Measurements from ENCODE around the gene FOXJ3. TPM values are rescaled to one million over a fixed set of nuclear protein-coding genes. Genes with fewer than 3 reads are reported as not detected.
A peak's percentile ranks its signal among the peaks of the same experiment; 100 is the strongest.

The FOXJ3 gene
- total RNA-seq, 1 experiment from 2014 or later: 79.1 TPM

DNA sequence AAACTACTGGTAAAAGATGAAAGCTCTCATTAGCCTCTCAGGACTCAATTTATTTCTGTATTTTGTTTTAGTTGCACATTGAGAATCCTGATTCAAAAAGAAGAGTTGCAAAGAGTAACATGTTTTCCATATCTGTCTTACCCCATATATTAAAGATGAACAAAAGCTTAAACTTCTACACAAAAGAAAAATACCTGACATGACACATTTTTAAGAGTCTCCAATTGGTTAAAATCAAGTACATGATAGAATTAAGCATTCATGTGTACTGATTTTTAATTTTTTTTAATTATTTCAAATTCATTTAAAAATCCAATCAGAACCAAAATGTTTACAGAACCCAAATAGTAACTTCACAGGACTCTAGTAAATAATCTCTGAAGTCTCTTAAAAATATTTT lies 72.0 kb downstream of the FOXJ3 start:
- no peak overlapping the region for H3K4me3 ChIP-seq
- DNase-seq: no peak
- no peaks in the 10 kb centered on the region for H3K9me3 ChIP-seq (replicated peaks)
- peaks cover 26% of the 10 kb centered on the region for H3K36me3 ChIP-seq
- H3K27ac ChIP-seq: no peak overlapping the region
- H3K27me3 ChIP-seq: no peaks in the 10 kb centered on the region
- peaks cover 47% of the 10 kb centered on the region for H3K4me1 ChIP-seq

DNA sequence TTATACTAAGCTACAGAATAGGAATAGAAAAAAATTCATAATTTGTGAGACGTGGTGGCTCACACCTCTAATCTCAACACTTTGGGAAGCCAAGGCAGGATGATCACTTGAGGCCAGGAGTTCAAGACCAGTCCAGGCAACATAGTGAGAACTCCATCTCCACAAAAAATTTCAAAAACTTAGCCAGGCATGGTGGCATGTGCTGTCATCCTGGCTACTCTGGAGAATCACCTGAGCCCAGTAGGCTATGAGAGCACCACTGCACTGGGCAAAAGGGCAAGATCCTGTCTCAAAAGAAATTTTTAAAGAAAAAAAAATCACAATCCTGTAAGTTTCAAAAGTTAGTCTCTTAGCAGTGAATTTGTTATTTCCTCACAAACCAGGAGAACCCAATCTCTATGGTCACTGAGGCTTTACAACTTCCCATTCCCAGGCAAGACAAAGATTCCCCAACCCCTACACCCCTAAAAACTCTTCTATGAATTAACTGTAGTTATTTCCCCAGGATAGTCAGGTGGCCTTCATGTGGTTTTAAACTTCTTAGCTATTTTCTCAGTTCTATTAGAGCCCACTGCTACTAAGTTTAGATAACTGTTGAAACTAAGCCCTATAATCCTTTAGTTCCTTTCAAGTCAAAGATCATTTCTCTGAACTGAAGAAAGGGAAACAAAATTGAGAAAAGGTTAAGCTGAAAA lies 74.5 kb downstream of the FOXJ3 start:
- no peak overlapping the region for H3K27ac ChIP-seq
- H3K27me3 ChIP-seq: no peaks in the 10 kb centered on the region
- H3K36me3 ChIP-seq: peaks cover 36% of the 10 kb centered on the region
- H3K4me3 ChIP-seq: no peak overlapping the region
- DNase-seq: no peak
- no peaks in the 10 kb centered on the region for H3K9me3 ChIP-seq (replicated peaks)
- H3K4me1 ChIP-seq: peaks cover 34% of the 10 kb centered on the region

DNA sequence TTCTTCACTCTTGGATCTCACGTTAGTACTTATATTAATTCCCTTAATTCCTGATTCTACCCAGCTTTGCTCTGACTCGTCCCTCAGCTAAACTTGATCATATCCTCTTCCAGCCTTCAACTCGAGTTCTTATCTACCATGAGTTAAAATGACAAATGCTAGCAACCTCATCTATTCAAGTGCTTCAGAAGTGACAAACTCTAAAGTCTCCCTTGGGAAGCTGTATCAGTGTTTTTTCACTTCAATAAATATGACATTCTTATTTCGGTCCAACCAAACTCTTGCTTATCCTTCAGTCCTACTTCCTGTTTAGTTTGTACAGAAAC lies 75.3 kb downstream of the FOXJ3 start:
- Histone ChIP-seq H3K27ac (peak overlapping the region; percentile 14), H3K9me3 (replicated peaks) (no peaks in the 10 kb centered on the region), H3K36me3 (peaks cover 34% of the 10 kb centered on the region), H3K4me3 (no peak overlapping the region), H3K4me1 (peaks cover 34% of the 10 kb centered on the region), H3K27me3 (no peaks in the 10 kb centered on the region)
- DNase-seq: peak in 1 of 2 experiments; percentile 24

DNA sequence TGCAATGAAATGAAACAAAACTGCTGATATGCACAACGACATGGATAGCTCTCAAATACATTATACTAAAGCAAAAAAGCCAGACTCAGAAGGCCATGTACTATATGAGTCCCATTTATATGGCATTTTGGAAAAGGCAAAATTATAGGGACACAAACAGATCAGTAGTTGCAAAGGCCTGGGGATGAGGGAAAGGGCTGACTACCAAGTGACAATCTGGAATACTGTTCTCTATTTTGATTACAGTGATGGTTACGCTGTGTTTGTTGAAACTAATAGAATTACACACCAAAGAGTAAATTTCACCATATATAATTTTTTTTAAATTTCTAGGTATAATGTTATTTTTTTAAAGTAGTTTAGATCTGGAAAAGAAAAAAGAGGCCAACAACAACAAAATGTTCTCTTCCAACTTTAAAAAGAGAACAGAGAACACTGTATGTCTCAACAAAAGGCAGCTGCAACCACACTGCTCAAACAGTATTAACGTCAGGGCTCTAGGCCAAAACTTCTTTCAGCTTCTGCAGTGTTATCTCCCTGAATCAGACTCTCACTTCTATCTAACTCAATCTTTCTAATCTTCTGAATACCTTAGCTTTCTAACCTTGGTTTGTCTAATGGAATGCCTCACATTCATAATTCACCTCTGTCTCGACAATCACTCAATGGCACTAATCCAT lies 75.8 kb downstream of the FOXJ3 start:
- DNase-seq: peak; percentile 56 to 85

DNA sequence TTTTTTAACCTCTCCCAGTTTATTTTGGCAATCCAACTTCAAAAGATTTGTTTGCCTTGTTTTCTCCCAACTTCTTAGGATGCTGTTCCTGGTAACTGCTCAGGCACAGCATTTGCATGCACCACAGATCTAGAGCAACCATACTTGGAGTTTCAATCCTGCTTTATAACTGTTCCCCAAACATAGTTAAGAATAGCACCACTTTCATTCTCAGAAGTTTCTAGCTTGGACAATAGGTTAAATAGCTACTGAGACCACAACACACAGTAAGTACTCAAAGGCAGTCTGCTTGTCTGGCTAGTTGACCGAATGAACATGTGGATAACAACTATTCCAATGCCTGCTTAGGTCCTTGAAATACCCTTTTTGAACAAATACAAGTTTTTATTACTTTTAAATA lies 76.8 kb downstream of the FOXJ3 start:
- Histone ChIP-seq H3K4me3 (no peak overlapping the region), H3K4me1 (peaks cover 34% of the 10 kb centered on the region), H3K9me3 (replicated peaks) (no peaks in the 10 kb centered on the region), H3K27ac (no peak overlapping the region; the same call in 1 of the 2 replicates), H3K36me3 (peaks cover 27% of the 10 kb centered on the region), H3K27me3 (no peaks in the 10 kb centered on the region)
- no peak for DNase-seq

More for the DNA sequence above, 75.8 kb downstream of the FOXJ3 start:
- no peaks in the 10 kb centered on the region for H3K27me3 ChIP-seq
- peaks cover 34% of the 10 kb centered on the region for H3K4me1 ChIP-seq
- peak overlapping the region; percentile 14 for H3K27ac ChIP-seq
- no peak overlapping the region for H3K4me3 ChIP-seq
- H3K9me3 ChIP-seq (replicated peaks): no peaks in the 10 kb centered on the region
- peaks cover 29% of the 10 kb centered on the region for H3K36me3 ChIP-seq

DNA sequence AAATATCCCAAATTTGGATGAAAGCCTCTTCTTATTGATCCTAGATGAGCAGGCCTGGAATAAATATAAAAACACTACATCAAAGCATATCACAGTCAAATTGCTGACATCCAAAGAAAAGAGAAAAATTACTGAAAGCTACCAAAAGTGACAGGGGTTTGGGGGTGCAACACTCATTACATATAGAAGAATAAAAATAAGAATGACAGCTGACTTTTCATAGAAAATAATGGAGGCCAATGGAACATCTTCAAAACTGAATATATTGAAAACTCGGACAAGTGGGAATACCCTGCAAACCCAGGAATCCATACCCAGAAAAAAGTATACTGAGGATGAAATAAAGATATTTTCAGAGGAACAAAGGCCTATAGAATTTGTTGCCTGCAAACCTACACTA lies 84.0 kb downstream of the FOXJ3 start:
- no peaks in the 10 kb centered on the region for H3K27me3 ChIP-seq
- H3K27ac ChIP-seq: no peak overlapping the region
- H3K36me3 ChIP-seq: peaks cover 23% of the 10 kb centered on the region
- peaks cover 5% of the 10 kb centered on the region for H3K9me3 ChIP-seq (replicated peaks)
- DNase-seq: no peak
- no peak overlapping the region for H3K4me3 ChIP-seq
- no peaks in the 10 kb centered on the region for H3K4me1 ChIP-seq

DNA sequence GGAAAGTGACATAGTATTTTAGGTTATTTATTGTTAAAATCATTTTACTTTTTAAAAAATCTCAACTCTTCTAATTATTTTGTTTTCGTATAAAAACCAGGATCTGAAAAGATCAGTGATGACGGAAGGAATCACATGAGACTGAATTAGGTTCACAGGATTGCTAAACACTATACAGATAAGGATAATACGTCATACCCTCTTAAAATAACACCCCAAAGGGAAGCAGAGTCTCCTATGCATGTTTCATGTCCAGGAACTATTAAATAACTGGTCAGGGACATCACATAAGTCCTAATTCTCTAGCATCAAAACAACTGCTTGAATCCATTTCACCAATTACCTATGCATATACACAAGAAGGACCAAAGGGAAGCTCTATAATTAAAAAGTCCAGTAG lies 84.9 kb downstream of the FOXJ3 start:
- DNase-seq: no peak
- Histone ChIP-seq H3K27ac (no peak overlapping the region), H3K36me3 (peaks cover 16% of the 10 kb centered on the region), H3K27me3 (no peaks in the 10 kb centered on the region), H3K4me3 (no peak overlapping the region), H3K9me3 (replicated peaks) (peaks cover 5% of the 10 kb centered on the region), H3K4me1 (no peaks in the 10 kb centered on the region)

DNA sequence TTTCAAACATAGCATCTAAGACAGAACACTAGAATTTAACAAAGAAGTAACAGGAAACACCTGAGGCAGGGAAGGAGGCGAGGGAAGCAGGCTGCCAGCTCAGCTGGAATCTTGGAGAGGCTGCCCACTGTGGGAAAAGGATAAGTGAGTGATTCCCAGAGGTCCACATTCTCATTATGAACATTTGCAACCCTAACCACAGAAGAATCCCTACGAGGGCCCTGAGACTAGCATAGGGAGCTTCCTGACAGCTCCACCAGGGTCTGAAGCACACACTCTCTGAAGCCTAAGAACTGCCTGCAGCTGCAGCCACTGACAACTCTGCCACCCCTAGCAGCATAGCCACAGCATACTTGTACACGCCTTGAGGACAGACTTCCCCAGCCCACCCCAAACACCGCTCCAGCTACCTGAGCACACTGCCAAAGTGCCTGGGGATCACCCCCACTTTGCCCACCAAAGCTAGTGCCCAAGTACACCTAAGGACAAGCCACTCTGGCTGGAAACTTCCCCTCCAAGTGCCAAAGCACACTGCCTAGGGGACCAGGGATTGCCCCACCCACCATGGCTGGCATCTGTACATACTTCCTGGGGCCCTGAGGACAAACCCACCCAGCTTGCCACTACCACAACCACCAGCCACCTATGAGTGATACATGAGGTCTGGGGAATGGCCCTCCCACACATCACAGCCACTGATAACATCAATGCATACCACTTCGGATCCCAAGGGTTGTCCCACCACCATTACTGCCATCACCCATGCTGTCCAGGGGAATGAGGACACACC lies 93.9 kb downstream of the FOXJ3 start:
- Histone ChIP-seq H3K27me3 (no peaks in the 10 kb centered on the region), H3K4me3 (no peak overlapping the region), H3K27ac (no peak overlapping the region), H3K4me1 (no peaks in the 10 kb centered on the region), H3K9me3 (replicated peaks) (peaks cover under 1% of the 10 kb centered on the region; the same call in 1 of the 2 replicates), H3K36me3 (peaks cover 23% of the 10 kb centered on the region)
- no peak for DNase-seq

DNA sequence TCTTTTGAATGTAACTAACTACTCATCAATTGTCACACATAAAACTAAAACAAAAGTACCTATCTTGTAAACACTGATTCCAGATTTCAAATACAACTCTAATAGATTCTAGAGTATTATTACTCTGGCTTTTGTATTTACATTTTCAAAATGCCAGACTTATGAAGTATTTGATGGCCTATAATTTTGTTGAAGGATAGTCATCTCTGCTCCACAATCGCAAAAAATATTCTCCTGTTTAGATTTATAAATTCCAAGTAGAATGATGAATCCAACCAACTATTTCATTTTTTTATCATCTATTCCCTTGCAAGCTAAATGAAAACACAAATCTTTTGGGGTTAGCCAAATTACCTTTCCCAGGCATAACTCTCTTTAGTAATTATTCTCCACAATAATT lies 95.5 kb downstream of the FOXJ3 start:
- H3K4me3 ChIP-seq: no peak overlapping the region
- peaks cover 9% of the 10 kb centered on the region for H3K9me3 ChIP-seq (replicated peaks)
- H3K27ac ChIP-seq: no peak overlapping the region
- no peak for DNase-seq
- peaks cover 29% of the 10 kb centered on the region for H3K36me3 ChIP-seq
- H3K4me1 ChIP-seq: no peaks in the 10 kb centered on the region
- no peaks in the 10 kb centered on the region for H3K27me3 ChIP-seq

DNA sequence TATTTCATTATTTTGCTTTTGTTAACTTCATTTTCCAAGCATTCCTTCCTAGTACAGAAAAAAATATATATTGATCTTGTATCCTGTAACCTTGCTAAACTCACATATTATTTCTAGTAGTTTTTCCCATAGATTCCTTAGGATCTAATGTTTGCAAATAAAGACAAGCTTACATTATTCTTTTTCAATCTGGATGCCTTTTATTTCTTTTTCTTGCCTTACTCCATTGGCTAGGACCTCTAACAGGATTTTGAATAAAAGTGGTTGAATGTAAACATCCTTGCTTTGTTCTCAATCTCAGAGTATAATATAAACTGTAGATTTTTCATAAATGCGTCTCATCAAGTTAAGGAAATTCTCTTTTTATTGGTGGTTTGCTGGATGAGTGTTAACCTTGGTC lies 96.0 kb downstream of the FOXJ3 start:
- H3K4me3 ChIP-seq: no peak overlapping the region
- H3K27ac ChIP-seq: no peak overlapping the region
- peaks cover 32% of the 10 kb centered on the region for H3K36me3 ChIP-seq
- H3K9me3 ChIP-seq (replicated peaks): peaks cover 9% of the 10 kb centered on the region
- DNase-seq: no peak
- no peaks in the 10 kb centered on the region for H3K27me3 ChIP-seq
- no peaks in the 10 kb centered on the region for H3K4me1 ChIP-seq

DNA sequence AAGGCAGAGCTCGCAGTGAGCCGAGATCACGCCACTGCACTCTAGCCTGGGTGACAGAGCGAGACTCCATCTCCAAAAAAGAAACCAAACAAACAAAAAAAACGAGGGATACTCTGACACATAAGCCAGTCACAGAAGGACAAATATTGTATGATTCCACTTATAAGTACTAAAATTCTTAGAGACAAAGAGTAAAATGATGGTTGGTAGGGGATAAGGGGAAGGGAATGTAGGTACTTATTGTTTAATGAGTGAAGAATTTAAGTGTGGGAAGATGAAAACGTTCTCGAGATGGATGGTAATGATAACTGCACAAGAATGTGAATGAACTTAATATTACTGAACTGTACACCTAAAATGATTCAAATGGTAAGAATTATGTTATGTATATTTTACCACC lies 103.8 kb downstream of the FOXJ3 start:
- no peaks in the 10 kb centered on the region for H3K27me3 ChIP-seq
- no peak overlapping the region for H3K27ac ChIP-seq
- H3K36me3 ChIP-seq: peaks cover 13% of the 10 kb centered on the region
- no peak overlapping the region for H3K4me3 ChIP-seq
- DNase-seq: no peak
- H3K9me3 ChIP-seq (replicated peaks): peaks cover 9% of the 10 kb centered on the region
- peaks cover 9% of the 10 kb centered on the region for H3K4me1 ChIP-seq

DNA sequence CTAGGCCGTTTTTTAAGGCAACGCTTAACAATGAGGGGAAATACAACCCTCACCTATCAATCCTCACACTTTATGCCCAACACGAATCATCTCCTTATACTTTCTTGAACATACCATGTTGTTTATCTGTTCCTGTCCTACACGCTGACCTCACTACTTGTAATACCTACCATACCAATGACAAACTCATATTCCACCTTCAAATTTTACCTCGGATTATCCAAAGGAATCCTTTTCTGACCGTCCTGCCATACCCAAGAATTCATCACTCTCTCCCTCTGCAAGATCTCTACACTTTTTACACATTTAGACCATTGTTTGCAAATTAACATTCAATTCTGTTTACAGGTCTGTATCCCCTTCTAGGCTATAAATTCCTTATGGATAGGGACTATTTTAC lies 106.1 kb downstream of the FOXJ3 start:
- Histone ChIP-seq H3K9me3 (replicated peaks) (no peaks in the 10 kb centered on the region; the same call in 1 of the 2 replicates), H3K27me3 (no peaks in the 10 kb centered on the region), H3K4me3 (no peak overlapping the region), H3K4me1 (peaks cover 20% of the 10 kb centered on the region), H3K36me3 (peaks cover 1% of the 10 kb centered on the region; the same call in 1 of the 2 replicates), H3K27ac (no peak overlapping the region)
- DNase-seq: no peak

DNA sequence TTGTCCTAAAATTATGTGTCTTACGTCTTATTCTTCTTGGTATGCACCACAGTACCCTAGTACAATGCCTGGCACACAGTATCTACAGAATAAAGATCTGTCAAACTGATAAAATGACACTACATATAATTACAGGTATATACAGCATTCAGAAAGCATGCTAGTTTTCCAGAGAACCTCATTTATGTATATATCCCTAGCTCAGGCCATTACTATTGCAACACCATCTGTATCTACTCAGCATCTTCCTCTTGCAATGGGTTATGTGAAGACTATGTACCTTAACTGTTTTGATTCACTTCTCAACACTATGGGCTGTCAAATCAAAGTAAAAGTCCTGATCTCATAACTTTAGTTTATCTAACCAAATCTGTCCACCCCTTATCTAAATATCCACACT lies 112.0 kb downstream of the FOXJ3 start:
- Histone ChIP-seq H3K36me3 (peaks cover 14% of the 10 kb centered on the region), H3K4me1 (peaks cover 20% of the 10 kb centered on the region), H3K9me3 (replicated peaks) (no peaks in the 10 kb centered on the region), H3K27me3 (no peaks in the 10 kb centered on the region), H3K4me3 (no peak overlapping the region), H3K27ac (no peak overlapping the region)
- DNase-seq: no peak

DNA sequence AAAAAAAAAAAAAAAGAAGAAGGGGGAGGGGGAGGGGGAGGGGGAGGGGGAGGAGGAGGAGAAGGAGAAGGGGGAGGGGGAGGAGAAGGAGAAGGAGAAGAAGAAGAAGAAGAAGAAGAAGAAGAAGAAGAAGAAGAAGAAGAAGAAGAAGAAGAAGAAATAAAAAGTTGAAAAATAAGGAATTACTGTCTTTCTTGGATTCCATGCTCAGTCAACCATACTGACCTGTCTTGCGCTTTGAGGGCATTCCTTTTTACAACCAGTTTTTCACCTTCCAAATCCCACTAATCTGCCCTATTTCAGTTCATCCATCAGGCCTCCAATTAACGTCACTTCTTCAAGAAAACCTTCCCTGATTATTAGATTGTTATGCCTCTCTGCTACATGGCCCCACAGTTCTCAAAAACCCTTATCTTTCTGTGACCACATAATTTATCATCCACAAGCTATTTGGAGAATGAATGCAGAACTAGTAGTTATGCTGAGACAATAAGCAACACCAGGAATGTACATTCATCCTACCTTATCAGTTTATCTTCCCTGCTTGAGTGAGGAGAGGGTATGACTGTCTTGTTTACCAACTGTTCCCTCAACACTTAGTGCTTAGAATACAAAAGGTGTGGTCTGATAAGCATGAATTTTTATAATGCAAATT lies 113.0 kb downstream of the FOXJ3 start:
- H3K9me3 ChIP-seq (replicated peaks): no peaks in the 10 kb centered on the region
- H3K27ac ChIP-seq: no peak overlapping the region
- H3K36me3 ChIP-seq: peaks cover 15% of the 10 kb centered on the region
- H3K4me3 ChIP-seq: no peak overlapping the region
- no peaks in the 10 kb centered on the region for H3K27me3 ChIP-seq
- H3K4me1 ChIP-seq: peaks cover 18% of the 10 kb centered on the region
- DNase-seq: no peak

DNA sequence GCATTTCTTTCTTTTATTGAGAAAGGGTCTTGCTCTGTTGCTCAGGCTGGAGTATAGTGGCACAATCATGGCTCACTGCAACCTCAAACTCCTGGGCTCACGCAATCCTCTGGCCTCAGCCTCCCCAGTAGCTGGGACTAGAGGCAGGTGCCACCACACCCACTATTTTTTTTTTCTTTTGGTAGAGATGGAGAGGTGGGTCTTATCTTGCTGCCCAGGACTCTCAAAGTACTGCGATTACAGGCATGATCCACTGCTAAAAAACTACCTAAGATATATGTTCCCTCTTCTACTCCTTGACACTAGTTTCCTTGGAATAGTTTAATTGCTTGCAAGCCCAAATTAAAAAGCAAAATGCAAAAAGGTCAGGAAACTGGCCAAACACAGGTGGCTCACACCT lies 113.6 kb downstream of the FOXJ3 start:
- H3K27me3 ChIP-seq: no peaks in the 10 kb centered on the region
- H3K9me3 ChIP-seq (replicated peaks): no peaks in the 10 kb centered on the region
- peaks cover 15% of the 10 kb centered on the region for H3K36me3 ChIP-seq
- H3K27ac ChIP-seq: no peak overlapping the region
- no peak for DNase-seq
- H3K4me3 ChIP-seq: no peak overlapping the region
- H3K4me1 ChIP-seq: peaks cover 11% of the 10 kb centered on the region
